GM12801 (cell line): ENCODE measurements around the gene ASH1L.

ENCODE experiments used
- TF ChIP-seq, protein P1 (sequence below): IDR thresholded peaks from one replicate; pipeline ENCODE4 v1.5.1; 2011; ENCODE audit warnings: control low read depth; ENCODE audit not compliant: insufficient read length; ENCODE audit errors: extremely low read depth

ASH1L gene

DNA sequence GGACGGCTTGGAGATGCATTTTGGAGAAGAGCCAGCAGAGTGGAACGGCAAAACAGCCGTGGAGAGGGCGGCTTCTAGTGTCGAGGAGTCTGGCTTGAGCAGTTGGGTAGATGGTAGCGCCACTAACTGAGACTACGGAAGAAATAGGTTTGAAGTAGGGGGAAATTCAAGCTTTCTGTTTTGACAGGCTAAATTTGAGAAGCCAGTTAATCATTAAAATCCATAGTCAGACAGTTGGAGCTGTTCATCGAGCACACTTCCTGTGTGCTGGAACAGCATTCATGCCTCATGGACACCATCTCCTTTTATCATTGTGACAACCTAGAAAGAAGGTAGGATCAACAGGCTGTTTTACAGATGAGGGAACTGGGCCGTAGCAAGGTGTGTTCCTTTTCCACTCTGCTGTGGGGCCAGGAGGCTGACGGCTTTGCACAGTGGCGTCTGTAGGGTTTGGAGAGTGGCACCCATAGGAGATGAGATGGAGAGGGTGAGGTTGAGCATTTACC lies 258.0 kb downstream of the ASH1L start:
- TF ChIP-seq, protein P1, sequence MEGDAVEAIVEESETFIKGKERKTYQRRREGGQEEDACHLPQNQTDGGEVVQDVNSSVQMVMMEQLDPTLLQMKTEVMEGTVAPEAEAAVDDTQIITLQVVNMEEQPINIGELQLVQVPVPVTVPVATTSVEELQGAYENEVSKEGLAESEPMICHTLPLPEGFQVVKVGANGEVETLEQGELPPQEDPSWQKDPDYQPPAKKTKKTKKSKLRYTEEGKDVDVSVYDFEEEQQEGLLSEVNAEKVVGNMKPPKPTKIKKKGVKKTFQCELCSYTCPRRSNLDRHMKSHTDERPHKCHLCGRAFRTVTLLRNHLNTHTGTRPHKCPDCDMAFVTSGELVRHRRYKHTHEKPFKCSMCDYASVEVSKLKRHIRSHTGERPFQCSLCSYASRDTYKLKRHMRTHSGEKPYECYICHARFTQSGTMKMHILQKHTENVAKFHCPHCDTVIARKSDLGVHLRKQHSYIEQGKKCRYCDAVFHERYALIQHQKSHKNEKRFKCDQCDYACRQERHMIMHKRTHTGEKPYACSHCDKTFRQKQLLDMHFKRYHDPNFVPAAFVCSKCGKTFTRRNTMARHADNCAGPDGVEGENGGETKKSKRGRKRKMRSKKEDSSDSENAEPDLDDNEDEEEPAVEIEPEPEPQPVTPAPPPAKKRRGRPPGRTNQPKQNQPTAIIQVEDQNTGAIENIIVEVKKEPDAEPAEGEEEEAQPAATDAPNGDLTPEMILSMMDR = no peak

DNA sequence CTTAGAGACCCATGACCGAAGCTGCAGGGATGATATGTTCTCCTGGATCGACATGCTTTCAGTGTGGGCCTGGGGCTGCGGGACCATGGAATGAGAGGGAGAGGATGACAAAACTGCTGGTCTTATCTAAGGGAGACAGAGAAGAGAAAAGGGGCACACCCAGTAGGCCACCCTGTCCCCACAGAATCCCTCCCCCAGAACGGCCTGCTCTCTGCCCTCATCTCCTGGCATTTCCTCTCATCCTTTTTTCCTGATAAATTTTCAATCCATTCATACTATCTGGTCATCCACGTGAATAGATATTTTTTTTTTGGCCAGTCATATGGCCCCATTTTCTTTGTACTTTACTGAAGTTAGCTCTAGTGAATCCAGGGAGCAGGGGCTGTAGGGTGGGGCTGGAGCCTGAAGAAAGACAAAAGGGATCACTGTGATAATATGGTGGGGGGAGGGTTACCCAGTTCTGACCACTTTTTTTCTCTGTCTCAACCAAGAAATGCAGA lies 261.2 kb downstream of the ASH1L start, which contains the start of gene PKLR:
Gene PKLR (minus strand): TSS at position 97 of the 500 bp plus-strand sequence. CDS start 43 bp downstream, at position 54.
- TF ChIP-seq, protein P1 = no peak

DNA sequence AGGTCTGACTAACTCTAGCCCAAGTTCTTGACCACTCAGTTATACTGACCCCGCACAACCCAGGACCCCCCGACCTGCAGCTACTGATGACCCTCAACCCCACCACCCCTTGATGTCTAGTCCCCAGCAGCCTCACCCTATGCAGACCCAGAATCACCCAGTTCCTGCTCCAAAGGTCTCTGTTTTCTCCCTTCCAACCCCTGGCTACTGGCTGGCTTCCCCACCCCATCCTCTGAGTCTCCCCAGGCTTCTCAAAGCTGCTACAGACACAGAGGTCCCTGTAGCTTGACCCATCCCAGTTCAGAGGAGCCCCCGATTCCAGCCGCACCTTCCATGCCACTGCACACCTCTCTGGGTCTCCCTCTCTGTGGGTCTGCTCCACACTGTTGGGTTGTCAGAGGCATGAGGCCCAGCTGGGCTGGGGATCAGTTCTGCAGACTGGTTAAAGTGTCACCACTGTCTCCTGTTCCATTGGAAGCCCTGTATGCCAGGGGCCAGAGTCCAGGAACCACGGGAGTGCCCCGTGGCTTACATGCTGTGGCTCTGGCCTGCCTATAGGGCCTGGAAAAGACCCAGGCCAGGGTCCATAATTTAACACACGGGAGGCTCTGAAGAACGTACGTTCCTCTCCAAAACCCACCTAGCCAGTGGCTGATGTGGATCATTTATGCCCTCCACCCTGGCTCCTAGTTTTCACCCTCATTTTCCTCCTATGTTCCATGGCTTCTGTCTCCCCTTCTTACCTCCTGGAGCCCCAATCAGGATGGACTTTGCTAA lies 261.9 kb downstream of the ASH1L start:
- TF ChIP-seq, protein P1 = no peak

DNA sequence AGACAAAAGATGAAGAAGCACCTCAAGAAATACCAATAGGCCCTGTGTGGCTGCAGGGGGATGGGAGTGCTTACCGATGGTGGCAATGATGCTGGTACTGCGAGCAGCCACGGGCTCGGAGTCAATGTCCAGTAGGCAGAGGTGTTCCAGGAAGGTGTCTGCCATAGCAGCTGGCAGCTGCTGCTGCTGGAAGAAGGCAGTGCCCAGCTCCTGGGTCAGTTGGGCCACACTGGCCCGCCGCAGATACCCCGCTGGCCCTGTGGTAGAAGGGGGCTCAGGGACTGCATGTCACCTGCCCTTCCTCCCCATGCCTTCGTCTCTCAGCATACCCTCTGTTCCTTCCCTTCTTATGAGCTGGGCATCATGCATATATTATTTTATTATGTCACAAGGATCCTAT lies 262.6 kb downstream of the ASH1L start:
- TF ChIP-seq, protein P1 = no peak

DNA sequence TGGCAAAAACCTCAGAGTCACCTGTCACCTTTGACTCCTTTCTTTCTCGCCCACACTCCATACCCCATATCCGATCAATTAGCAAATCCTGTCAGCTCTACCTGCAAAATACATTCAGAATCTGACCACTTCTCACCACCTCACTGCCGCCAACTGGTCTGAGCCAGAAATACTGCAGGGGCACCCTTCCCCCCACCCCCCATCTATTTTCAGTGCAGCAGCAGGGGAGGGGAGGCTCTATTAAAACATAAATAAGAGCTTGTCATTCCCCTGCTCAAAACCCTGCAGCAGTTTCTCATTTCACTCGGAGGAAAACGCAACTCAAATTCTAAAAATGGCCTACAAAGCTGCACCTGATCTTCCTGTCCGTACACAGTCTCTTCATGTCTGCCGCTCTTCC lies 265.2 kb downstream of the ASH1L start:
- TF ChIP-seq, protein P1 = no peak

DNA sequence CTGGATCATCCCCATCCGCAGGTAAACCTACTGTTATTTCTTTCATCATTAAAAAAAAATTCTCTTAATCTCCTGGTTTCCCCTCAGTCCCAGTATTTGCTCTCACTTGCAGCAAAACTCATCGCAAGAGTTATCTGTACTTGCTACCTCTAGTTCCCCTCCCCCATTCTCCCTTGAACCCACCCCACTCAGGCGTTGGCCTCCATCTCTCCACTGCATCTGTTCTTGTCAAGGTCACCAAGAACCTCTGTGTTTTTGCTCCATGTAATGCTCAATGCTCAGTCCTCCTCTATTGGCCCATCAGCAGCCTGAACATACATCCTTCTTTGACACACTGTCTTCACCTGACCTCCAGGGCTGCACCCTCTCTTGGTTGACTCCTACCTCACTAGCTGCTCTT lies 265.9 kb downstream of the ASH1L start:
- TF ChIP-seq, protein P1 = no peak

DNA sequence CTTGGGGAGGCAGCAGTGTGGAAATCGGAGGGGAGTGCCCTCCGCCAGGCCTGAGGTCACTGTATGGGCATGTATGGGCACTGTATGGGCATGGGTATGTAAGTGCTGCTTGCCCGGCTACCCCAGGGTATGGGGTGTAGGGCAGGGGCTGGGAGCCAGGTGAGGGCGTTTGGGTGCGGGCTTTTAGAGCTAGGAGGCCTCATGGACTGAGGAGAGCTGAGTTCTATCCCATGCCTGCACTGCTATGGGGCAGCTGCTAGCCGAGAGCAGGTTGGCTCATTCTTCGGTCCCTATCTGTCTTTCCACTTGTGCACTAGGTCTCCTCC lies 266.7 kb downstream of the ASH1L start:
- TF ChIP-seq, protein P1 = no peak
